Neural crest cell (in vitro differentiated cells): ENCODE data around the gene CACTIN. TPM values are rescaled to one million over a fixed set of nuclear protein-coding genes. Genes with fewer than 3 reads are reported as not detected.

Source experiments
- DNase-seq: peaks from one replicate; pipeline ENCODE4 v3.0.0; 2021; ENCODE audit warnings: low read depth, mixed read lengths, low spot score
- H3K27ac Mint-ChIP-seq: one replicate; pipeline ENCODE4 v1.8.0; 2021; ENCODE audit warnings: mild to moderate bottlenecking, mixed read lengths; ENCODE audit not compliant: unreplicated experiment
- H3K27me3 Mint-ChIP-seq: 2 replicates; pipeline ENCODE4 v1.8.0; 2021; ENCODE audit warnings: low read depth, mild to moderate bottlenecking, mixed read lengths
- H3K36me3 Mint-ChIP-seq: 2 replicates; pipeline ENCODE4 v1.8.0; 2021; ENCODE audit warnings: low read depth, mild to moderate bottlenecking, mixed read lengths
- H3K4me1 Mint-ChIP-seq: 2 replicates; pipeline ENCODE4 v1.8.0; 2021; ENCODE audit warnings: mixed read lengths
- H3K4me3 Mint-ChIP-seq: one replicate; pipeline ENCODE4 v1.8.0; 2021; ENCODE audit warnings: mild to moderate bottlenecking, mixed read lengths
- H3K9me3 Mint-ChIP-seq: 2 replicates; pipeline ENCODE4 v1.8.0; 2021; ENCODE audit warnings: mixed read lengths
- CTCF ChIP-seq: fragments of 200-600 bp; sonication (generic); conservative IDR thresholded peaks from 2 replicates; pipeline ENCODE4 v1.5.0; 2021; ENCODE audit warnings: antibody characterized with exemption, mild to moderate bottlenecking
- total RNA-seq: library from RNA; stranded (reverse); gene quantifications from 2 replicates; pipeline ENCODE4 v1.2.1, GENCODE V29; 2021

CACTIN gene
- total RNA-seq, 1 donor from 2014 or later = 33.5 TPM

GRCh38 chr19:3605361-3605760, 21.2 kb downstream of the CACTIN start:
- no peak overlapping the region for H3K4me3 Mint-ChIP-seq
- DNase-seq = no peak
- H3K4me1 Mint-ChIP-seq = peaks cover 8% of the 10 kb centered on the region
- H3K9me3 Mint-ChIP-seq = no peaks in the 10 kb centered on the region
- H3K36me3 Mint-ChIP-seq = no peaks in the 10 kb centered on the region
- H3K27me3 Mint-ChIP-seq = peaks cover 15% of the 10 kb centered on the region
- TF ChIP-seq CTCF = no peak
- H3K27ac Mint-ChIP-seq = no peak overlapping the region

- TF ChIP-seq CTCF = no peak
- H3K36me3 Mint-ChIP-seq = no peaks in the 10 kb centered on the region
- H3K27ac Mint-ChIP-seq = no peak overlapping the region
- H3K9me3 Mint-ChIP-seq = no peaks in the 10 kb centered on the region
- H3K4me1 Mint-ChIP-seq = peaks cover 8% of the 10 kb centered on the region
- H3K27me3 Mint-ChIP-seq = peaks cover 15% of the 10 kb centered on the region
- H3K4me3 Mint-ChIP-seq = no peak overlapping the region
- no peak for DNase-seq
Observed at GRCh38 chr19:3604987-3605343, 21.6 kb downstream of the CACTIN start.

- H3K27me3 Mint-ChIP-seq = peaks cover 15% of the 10 kb centered on the region
- peaks cover 8% of the 10 kb centered on the region for H3K4me1 Mint-ChIP-seq
- no peak overlapping the region for H3K27ac Mint-ChIP-seq
- no peak overlapping the region for H3K4me3 Mint-ChIP-seq
- DNase-seq = no peak
- no peaks in the 10 kb centered on the region for H3K36me3 Mint-ChIP-seq
- H3K9me3 Mint-ChIP-seq = no peaks in the 10 kb centered on the region
- TF ChIP-seq CTCF = no peak
Observed at GRCh38 chr19:3604227-3604986, 22.2 kb downstream of the CACTIN start.

- TF ChIP-seq CTCF = no peak
Observed at GRCh38 chr19:3603121-3603811, 23.3 kb downstream of the CACTIN start.

GRCh38 chr19:3601021-3601420, 25.6 kb downstream of the CACTIN start:
- TF ChIP-seq CTCF = no peak
- no peaks in the 10 kb centered on the region for H3K36me3 Mint-ChIP-seq
- no peaks in the 10 kb centered on the region for H3K4me1 Mint-ChIP-seq
- no peak for DNase-seq
- no peak overlapping the region for H3K27ac Mint-ChIP-seq
- H3K4me3 Mint-ChIP-seq = no peak overlapping the region
- no peaks in the 10 kb centered on the region for H3K9me3 Mint-ChIP-seq
- no peaks in the 10 kb centered on the region for H3K27me3 Mint-ChIP-seq

More at GRCh38 chr19:3603121-3603811, 23.3 kb downstream of the CACTIN start:
- no peak overlapping the region for H3K27ac Mint-ChIP-seq
- no peaks in the 10 kb centered on the region for H3K9me3 Mint-ChIP-seq
- H3K27me3 Mint-ChIP-seq = peaks cover 13% of the 10 kb centered on the region
- H3K36me3 Mint-ChIP-seq = no peaks in the 10 kb centered on the region
- H3K4me1 Mint-ChIP-seq = peaks cover 7% of the 10 kb centered on the region
- DNase-seq = no peak
- no peak overlapping the region for H3K4me3 Mint-ChIP-seq
